Mucosa of descending colon (tissue), 3 donors: ENCODE measurements around the gene PROSER2. TPM values are rescaled to one million over a fixed set of nuclear protein-coding genes. Genes with fewer than 3 reads are reported as not detected.

Experiments used
- ATAC-seq: fragments of 200-7000 bp; cut with Tn5 transposase; one replicate; pipeline ENCODE4 v1.9.1; 2020; ENCODE audit warnings: mild to moderate bottlenecking, moderate library complexity
- DNase-seq, 3 donors: peaks; one replicate each; pipeline ENCODE4 v3.0.0-alpha.2; 2020
- H3K36me3 ChIP-seq: fragments of 200-600 bp; one replicate; pipeline ENCODE4 v1.8.0; 2021; ENCODE audit warnings: low read depth, mild to moderate bottlenecking
- H3K4me1 ChIP-seq: fragments of 200-600 bp; one replicate; pipeline ENCODE4 v1.8.0; 2021; ENCODE audit warnings: low read depth, mild to moderate bottlenecking
- H3K4me3 ChIP-seq: fragments of 200-600 bp; one replicate; pipeline ENCODE4 v1.8.0; 2021; ENCODE audit warnings: mild to moderate bottlenecking
- H3K9me3 ChIP-seq: fragments of 200-600 bp; one replicate; pipeline ENCODE4 v1.8.0; 2021; ENCODE audit warnings: mild to moderate bottlenecking
- intact Hi-C, 2 donors: fragments of 100-400 bp; cut with DNase I in 1 of 2; cut with micrococcal nuclease in 1 of 2; formaldehyde crosslinking; loops; one replicate each; pipeline versions ENCODE4 v1.11.0 to v1.11.1; 2022; cut with DNase I, micrococcal nuclease
- total RNA-seq, 3 donors: library from RNA; stranded (reverse); fragmentation: NEBNext Ultra II Directional in 2 of 3; extraction: Animal tissue kit (Norgen Biotek cat#: 25700) in 2 of 3; gene quantifications; one replicate each; pipeline versions ENCODE4 v1.2.1 to v1.2.4, GENCODE V29; 2021 to 2023
- TF ChIP-seq, protein P1 (sequence below): fragments of 200-600 bp; IDR thresholded peaks from one replicate; pipeline ENCODE4 v1.8.0; 2022; ENCODE audit warnings: antibody characterized with exemption, mild to moderate bottlenecking
- donor health status: DM: no; HTN: no; CAD: no; lungs with moderate emphysema.
- donor health status: DM: no; HTN: no; CAD: no.
- donor health status: DM: no; HTN: yes; CAD: no.

The PROSER2 gene
- total RNA-seq, 3 donors from 2014 or later = 3.9 to 10.4 (median 6.2) TPM

DNA sequence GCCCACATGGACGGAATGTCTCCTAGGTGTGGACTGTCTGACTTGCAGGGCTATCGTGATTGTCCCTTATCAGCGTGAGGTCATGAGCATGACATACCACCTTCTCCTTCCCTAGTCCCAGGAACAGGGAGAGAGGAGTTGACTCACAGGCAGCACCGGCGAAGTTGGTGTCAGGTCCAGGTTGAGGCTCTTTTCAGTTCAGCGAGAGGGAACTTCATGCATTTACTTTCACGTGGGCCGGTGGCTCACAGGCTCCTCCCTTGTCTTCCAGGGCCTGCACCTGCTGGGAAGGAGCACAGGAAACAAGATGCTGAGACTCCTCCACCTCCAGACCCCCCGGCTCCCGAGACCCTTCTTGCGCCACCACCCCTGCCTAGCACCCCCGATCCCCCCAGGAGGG is 46.1 kb downstream of the PROSER2 start:
- TF ChIP-seq, protein P1, sequence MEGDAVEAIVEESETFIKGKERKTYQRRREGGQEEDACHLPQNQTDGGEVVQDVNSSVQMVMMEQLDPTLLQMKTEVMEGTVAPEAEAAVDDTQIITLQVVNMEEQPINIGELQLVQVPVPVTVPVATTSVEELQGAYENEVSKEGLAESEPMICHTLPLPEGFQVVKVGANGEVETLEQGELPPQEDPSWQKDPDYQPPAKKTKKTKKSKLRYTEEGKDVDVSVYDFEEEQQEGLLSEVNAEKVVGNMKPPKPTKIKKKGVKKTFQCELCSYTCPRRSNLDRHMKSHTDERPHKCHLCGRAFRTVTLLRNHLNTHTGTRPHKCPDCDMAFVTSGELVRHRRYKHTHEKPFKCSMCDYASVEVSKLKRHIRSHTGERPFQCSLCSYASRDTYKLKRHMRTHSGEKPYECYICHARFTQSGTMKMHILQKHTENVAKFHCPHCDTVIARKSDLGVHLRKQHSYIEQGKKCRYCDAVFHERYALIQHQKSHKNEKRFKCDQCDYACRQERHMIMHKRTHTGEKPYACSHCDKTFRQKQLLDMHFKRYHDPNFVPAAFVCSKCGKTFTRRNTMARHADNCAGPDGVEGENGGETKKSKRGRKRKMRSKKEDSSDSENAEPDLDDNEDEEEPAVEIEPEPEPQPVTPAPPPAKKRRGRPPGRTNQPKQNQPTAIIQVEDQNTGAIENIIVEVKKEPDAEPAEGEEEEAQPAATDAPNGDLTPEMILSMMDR = no peak
- Histone ChIP-seq H3K4me1 (peaks cover under 1% of the 10 kb centered on the region), H3K36me3 (no peaks in the 10 kb centered on the region), H3K4me3 (no peak overlapping the region), H3K9me3 (no peaks in the 10 kb centered on the region)
- no peak for DNase-seq
- intact Hi-C loops = no loop called here
- ATAC-seq = no peak

DNA sequence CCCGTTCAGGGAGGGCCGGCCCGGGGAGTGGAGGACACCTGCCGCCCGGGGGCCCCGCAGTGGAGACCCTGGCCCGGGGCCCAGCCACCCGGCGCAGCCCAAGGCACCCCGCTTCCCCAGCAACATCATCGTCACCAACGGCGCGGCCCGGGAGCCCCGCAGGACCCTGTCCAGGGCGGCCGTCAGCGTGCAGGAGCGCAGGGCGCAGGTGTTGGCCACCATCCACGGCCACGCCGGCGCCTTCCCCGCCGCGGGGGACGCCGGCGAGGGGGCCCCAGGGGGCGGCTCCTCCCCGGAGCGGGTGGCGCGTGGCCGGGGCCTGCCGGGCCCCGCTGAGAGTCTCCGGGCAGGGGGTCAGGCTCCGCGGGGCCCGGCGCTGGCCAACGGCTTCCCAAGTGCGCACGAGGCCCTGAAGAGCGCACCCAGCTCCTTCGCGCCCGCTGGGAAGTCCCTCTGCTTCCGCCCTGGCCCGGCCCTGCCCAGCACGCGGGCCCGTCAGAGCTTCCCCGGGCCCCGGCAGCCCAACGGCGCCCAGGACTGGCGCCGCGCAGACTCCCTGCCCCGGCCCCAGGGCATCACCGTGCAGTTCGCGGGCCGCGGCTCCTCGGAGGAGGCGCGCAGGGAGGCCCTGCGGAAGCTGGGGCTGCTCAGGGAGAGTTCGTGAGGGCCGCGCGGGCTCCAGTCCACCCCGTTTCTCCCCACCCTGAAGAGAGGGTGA is 46.7 kb downstream of the PROSER2 start:
- TF ChIP-seq, protein P1 = no peak
- no peaks in the 10 kb centered on the region for H3K9me3 ChIP-seq
- no peak for DNase-seq
- peaks cover 7% of the 10 kb centered on the region for H3K4me1 ChIP-seq
- H3K36me3 ChIP-seq = no peaks in the 10 kb centered on the region
- ATAC-seq = no peak
- intact Hi-C loops = no loop called here
- H3K4me3 ChIP-seq = no peak overlapping the region

DNA sequence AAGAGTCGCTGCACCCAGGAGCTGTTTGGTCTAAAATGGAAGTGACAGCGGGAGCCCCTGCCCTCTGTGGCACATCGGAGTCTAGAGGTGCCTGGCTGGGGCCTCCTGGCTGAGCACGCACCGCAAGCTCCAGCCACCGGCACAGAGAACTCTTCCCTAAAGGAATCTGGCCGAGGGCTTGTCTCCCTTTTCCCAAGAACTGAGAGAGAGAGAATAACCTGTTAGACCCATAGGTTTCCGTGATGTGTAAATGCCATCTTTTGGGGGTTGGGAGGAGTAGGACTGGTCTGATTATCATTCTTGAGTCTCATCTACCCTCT is 47.3 kb downstream of the PROSER2 start:
- TF ChIP-seq, protein P1 = no peak
- Histone ChIP-seq H3K36me3 (no peaks in the 10 kb centered on the region), H3K9me3 (no peaks in the 10 kb centered on the region), H3K4me1 (peaks cover 11% of the 10 kb centered on the region), H3K4me3 (no peak overlapping the region)
- DNase-seq = no peak
- intact Hi-C loops = no loop called here
- no peak for ATAC-seq

DNA sequence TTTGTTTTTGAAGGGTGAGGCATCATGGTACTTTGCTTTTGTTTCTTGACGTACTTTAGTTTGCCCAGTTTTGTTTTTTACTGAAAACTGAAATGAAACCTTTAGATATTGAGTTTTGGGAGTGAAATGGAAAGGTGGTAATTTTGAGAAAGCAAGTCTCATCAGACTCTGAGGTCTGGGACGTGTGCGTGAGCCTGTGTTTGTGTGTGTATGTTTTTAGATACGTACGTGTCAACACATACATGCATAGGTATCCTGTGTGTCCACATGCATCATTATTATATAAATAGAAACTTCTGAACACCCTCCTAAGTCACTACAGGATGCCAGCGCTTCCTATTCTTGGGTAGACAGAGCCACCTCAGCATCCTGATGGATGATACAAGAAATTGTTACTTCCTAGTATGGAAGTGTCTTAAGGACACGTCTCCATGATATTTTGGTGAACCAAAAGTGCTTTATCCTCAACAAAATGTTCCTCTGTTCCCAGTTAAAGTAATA is 47.8 kb downstream of the PROSER2 start:
- ATAC-seq = no peak
- intact Hi-C loops = no loop called here
- no peaks in the 10 kb centered on the region for H3K9me3 ChIP-seq
- no peak for DNase-seq
- no peaks in the 10 kb centered on the region for H3K36me3 ChIP-seq
- H3K4me3 ChIP-seq = no peak overlapping the region
- peaks cover 15% of the 10 kb centered on the region for H3K4me1 ChIP-seq
- TF ChIP-seq, protein P1 = no peak

DNA sequence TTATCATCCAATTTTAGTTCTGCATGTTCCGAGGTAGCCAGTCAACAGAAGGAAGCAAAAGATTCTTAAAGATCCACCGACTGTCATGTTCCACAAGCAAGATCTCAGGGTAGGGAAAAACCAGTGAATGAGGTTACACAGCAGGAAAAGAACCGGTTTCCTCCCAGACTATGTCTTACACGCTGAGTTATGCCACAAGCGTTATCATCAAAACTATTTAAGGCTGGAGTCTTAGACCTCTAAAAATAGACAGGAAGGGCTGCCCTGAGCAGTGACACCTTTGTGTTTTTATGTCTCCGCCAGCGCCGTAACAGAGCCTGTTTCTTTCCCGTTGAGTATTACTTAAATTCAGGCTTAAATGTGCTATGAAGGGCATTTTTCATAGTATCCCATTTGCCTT is 48.3 kb downstream of the PROSER2 start:
- Histone ChIP-seq H3K9me3 (no peaks in the 10 kb centered on the region), H3K4me3 (no peak overlapping the region), H3K36me3 (no peaks in the 10 kb centered on the region), H3K4me1 (peaks cover 18% of the 10 kb centered on the region)
- TF ChIP-seq, protein P1 = no peak
- ATAC-seq = no peak
- DNase-seq = no peak
- intact Hi-C loops = no loop called here
